ENCODE measurements around the gene C1orf105. TPM values are rescaled to one million over a fixed set of nuclear protein-coding genes. Genes with fewer than 3 reads are reported as not detected.

The C1orf105 gene
- total and polyA plus RNA-seq, 2 of the 8 experiments (the other 6 are each of a cell fraction or from before 2014, with no cell fraction given): not detected

DNA sequence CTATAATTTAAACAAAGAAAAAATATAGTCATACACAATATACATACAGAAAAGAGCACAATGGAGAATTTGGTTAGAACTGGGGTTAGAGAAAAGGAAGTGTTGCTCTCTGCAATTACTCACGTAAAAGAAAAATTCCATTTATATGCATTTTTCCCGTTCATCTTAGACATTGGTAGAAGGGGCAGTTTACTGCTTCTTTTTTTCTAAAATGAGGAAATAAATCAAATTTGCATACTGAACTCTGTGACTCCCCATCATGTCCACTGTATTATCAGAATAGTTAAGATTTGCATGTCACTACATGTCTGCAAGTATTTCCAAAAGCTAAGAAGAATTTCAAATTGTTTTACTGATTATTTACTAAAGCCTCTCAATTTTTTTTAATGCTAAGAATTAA lies 44.1 kb upstream of the C1orf105 start:
- Histone ChIP-seq H2BK12ac (ENCODE audit: low read depth, low read length) (no peak overlapping the region), H2BK20ac (ENCODE audit: low read length) (no peak overlapping the region), H2BK15ac (ENCODE audit: low read length) (no peak overlapping the region), H4K91ac (replicated peaks; ENCODE audit: insufficient read length, low read length) (no peak overlapping the region), H3K4ac (replicated peaks; ENCODE audit: insufficient read length, low read depth, low read length) (no peak overlapping the region), H3K14ac (ENCODE audit: insufficient read length) (no peak overlapping the region), H3K27ac (ENCODE audit: low read depth, low read length) (no peak overlapping the region), H3K9me3 (ENCODE audit: insufficient read depth in 2 of 2, low read depth in 1 of 2, low read length in 1 of 2) (no peaks in the 10 kb centered on the region), H2BK5ac (ENCODE audit: low read depth, low read length) (no peak overlapping the region), H3K18ac (ENCODE audit: extremely low read depth, low read length) (no peak overlapping the region), H4K20me1 (replicated peaks in 1 of 2; ENCODE audit: control insufficient read depth in 1 of 2, insufficient read depth in 2 of 2, low read length in 2 of 2) (no peaks in the 10 kb centered on the region), H3K4me3 (ENCODE audit: extremely low read depth in 1 of 4, insufficient read depth in 2 of 4, low read depth in 3 of 4, low read length in 4 of 4) (no peak overlapping the region), H4K5ac (ENCODE audit: insufficient read length, low read depth, low read length) (no peak overlapping the region), H4K8ac (ENCODE audit: extremely low read depth, insufficient read depth, low read length) (no peak overlapping the region), H3K4me2 (ENCODE audit: insufficient read depth in 1 of 2, low read depth in 2 of 2, low read length in 2 of 2) (no peak overlapping the region), H3K79me2 (ENCODE audit: control insufficient read depth in 1 of 2, insufficient read depth in 2 of 2, low read length in 2 of 2) (no peaks in the 10 kb centered on the region), H3K23me2 (ENCODE audit: low read depth, low read length) (no peaks in the 10 kb centered on the region), H2BK120ac (replicated peaks; ENCODE audit: low read depth, low read length) (no peak overlapping the region), H3K23ac (ENCODE audit: insufficient read length) (no peak overlapping the region), H2AK5ac (ENCODE audit: low read depth, low read length) (no peak overlapping the region), H3K79me1 (ENCODE audit: low read depth, low read length) (no peaks in the 10 kb centered on the region), H3K56ac (replicated peaks; ENCODE audit: insufficient read length, low read depth, low read length) (no peak overlapping the region), H3K9ac (replicated peaks in 1 of 4; ENCODE audit: extremely low read depth in 1 of 4, low read depth in 3 of 4, low read length in 3 of 4) (no peak overlapping the region), H3K27me3 (replicated peaks in 1 of 4; ENCODE audit: control insufficient read depth in 3 of 4, extremely low read depth in 1 of 4, insufficient read depth in 3 of 4, low read length in 3 of 4) (no peaks in the 10 kb centered on the region), H3K4me1 (replicated peaks in 1 of 4; ENCODE audit: control insufficient read depth in 3 of 4, insufficient read depth in 4 of 4, low read length in 3 of 4) (no peaks in the 10 kb centered on the region), H2AFZ (ENCODE audit: low read length) (no peak overlapping the region), H3K36me3 (ENCODE audit: control insufficient read depth in 2 of 4, insufficient read depth in 4 of 4, low read length in 3 of 4) (no peaks in the 10 kb centered on the region)
- POLR2A ChIA-PET (ENCODE audit: partially characterized antibody): no interaction called here
- FAIRE-seq (no peak), DNase-seq (ENCODE audit: low read depth in 1 of 2, low spot score in 2 of 2) (no peak)
- WGBS, 2 experiments (ENCODE audit: extremely low coverage in 1 of 2, insufficient coverage in 1 of 2, insufficient read length in 1 of 2, insufficient replicate concordance in 2 of 2, low coverage in 1 of 2, low lambda C conversion rate in 2 of 2, missing lambda C conversion rate in 1 of 2): 90% methylated on average over 2 of the region's 2 CpGs; no CpG with 5 or more reads in 1 of the 2 experiments
- CTCF ChIA-PET (ENCODE audit: partially characterized antibody): interaction anchor here (0.6 to 1.8 kb wide), 4 partner anchors 11 to 259 kb away, joined by 3 to 4 read pairs (median 3); no protein-coding TSS in a partner anchor
- TF ChIP-seq EP300 (IDR thresholded peaks at IDR 0.05; ENCODE audit: borderline replicate concordance in 1 of 2, low read depth in 2 of 2, low read length in 2 of 2) (no peak), RNF2 (IDR thresholded peaks at IDR 0.05; ENCODE audit: borderline replicate concordance, low read depth, low read length, missing control alignments, poor library complexity, severe bottlenecking) (no peak)
